ENCODE results near the gene UBA5.

The UBA5 gene

GRCh38 chr3:132641837-132642538, 18.1 kb upstream of the UBA5 start:
- no peak for TF ChIP-seq GATA3 (IDR thresholded peaks at IDR 0.05; ENCODE audit: low read depth, low read length)
- TF ChIP-seq GATA2 (IDR thresholded peaks at IDR 0.05; ENCODE audit: low read depth, low read length), result no peak

- TF ChIP-seq GATA2 (IDR thresholded peaks at IDR 0.05; ENCODE audit: low read depth, low read length), result no peak
- no peak for TF ChIP-seq GATA3 (IDR thresholded peaks at IDR 0.05; ENCODE audit: low read depth, low read length)
These were observed 17.6 kb upstream of the UBA5 start for GRCh38 chr3:132642539-132642847.

GRCh38 chr3:132643366-132643765, 16.8 kb upstream of the UBA5 start:
- TF ChIP-seq GATA3 (IDR thresholded peaks at IDR 0.05; ENCODE audit: low read depth, low read length) (no peak), GATA2 (IDR thresholded peaks at IDR 0.05; ENCODE audit: low read depth, low read length) (no peak)

- no peak for TF ChIP-seq GATA3 (IDR thresholded peaks at IDR 0.05; ENCODE audit: low read depth, low read length)
- no peak for TF ChIP-seq GATA2 (IDR thresholded peaks at IDR 0.05; ENCODE audit: low read depth, low read length)
These were observed 15.1 kb upstream of the UBA5 start for GRCh38 chr3:132645058-132645457.

GRCh38 chr3:132650153-132650552, 10.0 kb upstream of the UBA5 start:
- TF ChIP-seq GATA2 (IDR thresholded peaks at IDR 0.05; ENCODE audit: low read depth, low read length) (no peak), GATA3 (IDR thresholded peaks at IDR 0.05; ENCODE audit: low read depth, low read length) (no peak)

- TF ChIP-seq GATA3 (IDR thresholded peaks at IDR 0.05; ENCODE audit: low read depth, low read length), result no peak
- TF ChIP-seq GATA2 (IDR thresholded peaks at IDR 0.05; ENCODE audit: low read depth, low read length), result no peak
These were observed 7.4 kb upstream of the UBA5 start for GRCh38 chr3:132652640-132653270.

- no peak for TF ChIP-seq GATA3 (IDR thresholded peaks at IDR 0.05; ENCODE audit: low read depth, low read length)
- no peak for TF ChIP-seq GATA2 (IDR thresholded peaks at IDR 0.05; ENCODE audit: low read depth, low read length)
These were observed 5.9 kb upstream of the UBA5 start for GRCh38 chr3:132654190-132654589.

- TF ChIP-seq GATA2 (IDR thresholded peaks at IDR 0.05; ENCODE audit: low read depth, low read length) (no peak), GATA3 (IDR thresholded peaks at IDR 0.05; ENCODE audit: low read depth, low read length) (no peak)
These were observed 5.4 kb upstream of the UBA5 start for GRCh38 chr3:132654721-132655120.

- no peak for TF ChIP-seq GATA2 (IDR thresholded peaks at IDR 0.05; ENCODE audit: low read depth, low read length)
- no peak for TF ChIP-seq GATA3 (IDR thresholded peaks at IDR 0.05; ENCODE audit: low read depth, low read length)
These were observed 4.7 kb upstream of the UBA5 start for GRCh38 chr3:132655471-132655870.

GRCh38 chr3:132657869-132658747, 2.0 kb upstream of the UBA5 start:
- no peak for TF ChIP-seq GATA2 (IDR thresholded peaks at IDR 0.05; ENCODE audit: low read depth, low read length)
- TF ChIP-seq GATA3 (IDR thresholded peaks at IDR 0.05; ENCODE audit: low read depth, low read length), result no peak

GRCh38 chr3:132659000-132659364, 1.1 kb upstream of the UBA5 start:
- TF ChIP-seq GATA3 (IDR thresholded peaks at IDR 0.05; ENCODE audit: low read depth, low read length) (no peak), GATA2 (IDR thresholded peaks at IDR 0.05; ENCODE audit: low read depth, low read length) (no peak)

- TF ChIP-seq GATA2 (IDR thresholded peaks at IDR 0.05; ENCODE audit: low read depth, low read length) (no peak), GATA3 (IDR thresholded peaks at IDR 0.05; ENCODE audit: low read depth, low read length) (no peak)
These were observed 621 bp upstream of the UBA5 start, which contains the start of gene ACAD11 for GRCh38 chr3:132659365-132660051. TSS of gene ACAD11 (minus strand) at chr3:132659809. CDS start at chr3:132659751, 58 bp downstream.

GRCh38 chr3:132660811-132661070, 612 bp downstream of the UBA5 start:
- TF ChIP-seq GATA3 (IDR thresholded peaks at IDR 0.05; ENCODE audit: low read depth, low read length), result no peak
- TF ChIP-seq GATA2 (IDR thresholded peaks at IDR 0.05; ENCODE audit: low read depth, low read length), result no peak

GRCh38 chr3:132661101-132661500, 972 bp downstream of the UBA5 start:
- TF ChIP-seq GATA3 (IDR thresholded peaks at IDR 0.05; ENCODE audit: low read depth, low read length), result no peak
- TF ChIP-seq GATA2 (IDR thresholded peaks at IDR 0.05; ENCODE audit: low read depth, low read length), result no peak
